ENCODE data around the gene BHMT2. TPM values are rescaled to one million over a fixed set of nuclear protein-coding genes. Genes with fewer than 3 reads are reported as not detected.

The BHMT2 gene
- total RNA-seq, 1 donor from 2014 or later: 11.0 TPM

DNA sequence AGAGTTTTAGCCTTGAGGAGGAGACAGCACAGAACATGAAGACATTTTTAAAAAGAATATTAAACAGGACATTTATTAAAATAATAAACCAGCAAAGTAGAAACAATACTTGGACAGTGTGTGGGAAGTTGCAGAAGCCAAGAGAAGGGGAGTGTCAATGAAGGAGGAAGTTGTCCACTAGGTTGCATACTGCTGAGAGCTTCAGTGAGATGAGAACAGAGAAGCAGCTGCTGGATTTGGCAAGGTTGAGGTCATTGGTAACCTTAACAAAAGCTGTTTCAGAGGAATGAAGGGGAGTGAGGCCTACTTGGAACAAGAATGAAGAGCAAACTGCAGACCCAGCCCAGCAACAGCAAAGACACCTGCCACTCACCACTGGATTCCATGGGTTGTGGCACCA is 53.4 kb downstream of the BHMT2 start:
- no peak for DNase-seq (ENCODE audit: low spot score)

DNA sequence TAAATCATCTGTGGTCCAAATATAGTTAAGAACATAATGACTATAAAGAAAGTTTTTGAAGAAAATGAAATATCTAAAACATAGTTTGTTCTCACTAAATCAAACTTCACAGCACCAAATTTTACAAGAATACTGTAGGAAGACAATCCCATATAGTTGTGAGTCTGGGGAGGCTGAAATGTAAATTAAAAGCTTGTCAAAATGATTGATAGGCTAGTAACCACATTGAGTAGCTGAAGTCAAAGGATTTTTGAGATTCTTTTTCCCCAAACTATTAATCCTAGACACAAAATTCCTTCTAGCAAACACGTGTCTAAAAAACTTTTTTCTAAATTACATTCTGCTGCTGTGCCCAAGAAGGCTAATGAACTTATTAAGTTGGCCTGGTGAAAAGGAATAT is 55.0 kb downstream of the BHMT2 start:
- no peak for DNase-seq (ENCODE audit: low spot score)

DNA sequence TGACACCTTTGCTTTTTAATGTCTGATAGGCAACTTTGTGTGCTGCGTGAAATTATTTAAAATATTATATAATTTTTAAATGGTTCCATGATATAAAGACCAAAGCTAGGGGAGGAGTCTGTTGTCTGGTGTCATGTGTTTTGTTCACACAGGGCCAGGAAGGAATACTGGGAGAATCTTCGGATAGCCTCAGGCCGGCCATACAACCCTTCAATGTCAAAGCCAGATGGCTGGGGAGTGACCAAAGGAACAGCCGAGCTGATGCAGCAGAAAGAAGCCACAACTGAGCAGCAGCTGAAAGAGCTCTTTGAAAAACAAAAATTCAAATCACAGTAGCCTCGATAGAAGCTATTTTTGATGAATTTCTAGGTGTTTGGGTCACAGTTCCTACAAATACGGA is 61.2 kb downstream of the BHMT2 start:
- no peak for DNase-seq (ENCODE audit: low spot score)

DNA sequence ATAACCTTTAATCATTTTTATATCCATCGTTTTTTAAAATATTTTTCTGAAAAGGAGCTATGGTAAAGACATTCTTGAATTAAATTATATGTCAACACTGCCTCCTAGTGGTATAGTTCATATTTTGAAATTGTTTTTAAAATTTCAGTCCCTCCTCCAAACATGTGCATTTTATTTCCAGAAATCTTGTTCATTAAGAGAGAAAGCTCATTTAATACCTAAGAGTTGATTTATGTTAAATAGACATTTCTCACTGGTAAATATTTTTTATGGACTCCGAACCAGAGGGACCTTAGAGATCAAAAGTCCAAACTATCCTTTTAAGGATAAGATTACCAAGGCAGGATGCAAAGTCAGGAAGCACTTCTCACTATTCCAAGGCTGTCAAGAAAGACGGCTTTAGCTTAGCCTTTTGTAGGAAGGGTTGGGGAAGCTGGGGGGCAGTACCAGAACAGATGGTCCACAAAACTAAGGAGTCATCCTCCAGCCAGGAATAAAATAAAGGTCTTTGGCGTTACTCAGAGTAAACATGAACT is 63.6 kb downstream of the BHMT2 start:
- no peak for DNase-seq (ENCODE audit: low spot score)

DNA sequence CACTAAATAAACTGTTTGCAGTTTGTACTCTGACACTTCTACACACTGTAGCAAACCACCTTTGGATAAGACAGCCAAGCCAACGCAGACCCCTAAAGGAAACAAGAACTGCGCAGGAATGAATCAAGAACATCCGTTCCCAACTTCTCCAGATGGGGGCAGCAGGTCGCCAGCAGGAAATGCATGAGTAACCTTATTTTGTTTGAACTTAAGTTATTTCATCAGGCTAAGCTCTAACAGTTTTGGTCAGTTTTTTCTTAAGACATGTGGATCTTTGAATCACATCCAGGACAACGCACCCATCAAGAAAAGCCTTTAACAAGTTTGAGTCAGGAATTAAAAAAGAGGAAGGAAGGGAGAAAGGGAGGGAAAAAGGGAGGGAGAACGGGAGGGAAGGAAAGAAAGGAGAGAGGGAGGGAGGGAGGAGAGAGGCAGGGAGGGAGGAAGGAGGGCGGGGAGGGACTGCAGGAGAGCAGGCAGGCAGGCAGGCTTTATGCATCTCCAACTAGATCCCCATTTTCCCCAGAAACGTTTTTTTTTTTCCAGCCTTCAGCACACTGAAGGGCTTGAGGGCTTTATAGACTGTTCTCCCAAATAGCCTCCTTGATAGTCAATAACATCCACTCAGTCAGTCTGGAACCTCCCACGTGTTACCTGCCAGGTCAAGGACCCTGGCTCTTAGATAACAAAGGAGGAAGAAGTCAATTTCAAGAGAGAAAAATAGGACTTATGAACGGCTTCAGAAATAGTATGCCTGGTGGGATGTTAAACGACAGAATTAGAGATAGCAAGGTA is 64.3 kb downstream of the BHMT2 start:
- peak; percentile 71 for DNase-seq (ENCODE audit: low spot score)

DNA sequence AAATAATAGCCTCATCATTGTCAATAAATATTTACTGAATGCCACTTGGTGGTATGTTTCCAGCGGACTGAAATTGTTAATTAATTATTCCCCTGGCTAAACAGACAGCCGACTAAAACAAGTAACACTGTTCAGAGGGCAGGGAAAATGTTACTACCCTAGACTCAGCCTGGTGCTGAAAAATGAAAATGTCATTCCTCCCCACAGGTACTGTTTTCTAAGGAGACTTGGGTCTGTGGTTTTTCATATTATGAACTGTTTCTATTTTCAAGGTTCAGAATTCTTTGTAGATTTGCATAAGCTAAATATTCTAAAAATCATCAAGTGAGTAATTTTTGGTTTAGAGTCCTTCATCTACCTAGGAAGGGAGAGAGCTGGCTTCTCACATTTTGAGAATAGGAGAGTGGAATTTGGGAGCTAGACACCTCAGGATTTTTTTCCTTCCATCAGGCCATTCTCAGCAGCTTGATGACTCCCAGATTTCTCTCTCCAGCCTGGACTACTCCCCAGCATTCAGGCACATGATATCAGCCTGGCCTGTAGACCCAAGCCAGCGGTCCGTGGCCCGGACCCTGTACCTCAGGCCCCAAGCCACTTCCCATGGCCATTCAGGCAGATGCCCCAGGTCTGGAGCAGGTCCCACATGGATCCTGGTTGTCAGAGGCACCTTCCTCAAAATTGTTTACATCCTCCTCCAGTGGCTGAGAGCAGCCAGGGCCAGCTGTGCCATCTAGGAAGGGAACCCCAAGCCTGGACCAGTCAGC is 66.4 kb downstream of the BHMT2 start:
- no peak for DNase-seq (ENCODE audit: low spot score)

DNA sequence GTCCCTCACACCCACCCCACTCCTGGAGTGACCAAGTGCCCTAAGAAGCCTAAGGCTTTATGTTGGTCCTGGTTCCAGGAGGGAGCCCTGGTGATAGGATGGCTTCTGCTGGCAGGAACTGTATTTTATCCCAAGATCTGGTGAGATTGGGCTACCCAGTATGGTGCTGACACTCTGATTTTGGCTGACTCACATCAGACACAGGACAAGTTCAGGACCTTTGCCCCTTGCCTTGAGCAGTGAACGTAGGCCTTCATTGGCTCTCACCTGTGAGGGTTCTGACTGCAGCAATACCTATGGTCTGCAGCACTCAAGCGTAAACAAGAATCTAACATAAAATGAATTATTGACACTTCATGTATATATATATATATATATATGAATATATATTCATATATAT is 67.1 kb downstream of the BHMT2 start:
- DNase-seq (ENCODE audit: low spot score): no peak

Other genes with a start within 250 kb of the BHMT2 start
- gene ARSB, start 84.5 kb upstream of the BHMT2 start, total RNA-seq: 13.6 TPM
- 1.6 TPM for gene DMGDH, start 93 bp upstream of the BHMT2 start, total RNA-seq
- gene BHMT, start 42.0 kb downstream of the BHMT2 start, total RNA-seq: 0.58 TPM
- gene JMY, start 166.4 kb downstream of the BHMT2 start, total RNA-seq: 15.8 TPM

All from mucosa of gallbladder (tissue), 1 donor.